Body of pancreas (tissue), 4 donors: ENCODE data around the gene TMEM167A. TPM values are rescaled to one million over a fixed set of nuclear protein-coding genes. Genes with fewer than 3 reads are reported as not detected.

ENCODE experiments used
- ATAC-seq: fragments of 150-250 bp; one replicate; pipeline ENCODE4 v1.9.1; 2016
- DNase-seq, 4 donors: peaks; one replicate each; pipeline ENCODE4 v3.0.0-alpha.2; 2019
- H3K27ac ChIP-seq, 4 donors: fragments of 200-600 bp; sonication (generic); 1 replicate in 3 of 4; 2 replicates in 1 of 4; pipeline versions ENCODE4 v1.5.1 to v1.6.1; 2016 to 2019; ENCODE audit warnings: mild to moderate bottlenecking in 1 of 4, mixed read lengths in 1 of 4, moderate library complexity in 1 of 4
- H3K27me3 ChIP-seq, 2 donors: fragments of 200-600 bp; sonication (generic); one replicate each; pipeline ENCODE4 v1.6.0; 2016; ENCODE audit warnings: mild to moderate bottlenecking in 1 of 2
- H3K36me3 ChIP-seq, 2 donors: fragments of 200-600 bp; sonication (generic); replicated peaks in 1 of 2; 2 replicates each; pipeline ENCODE4 v1.5.1; 2016; ENCODE audit warnings: low read depth in 2 of 2; ENCODE audit not compliant: insufficient read depth in 1 of 2
- H3K4me1 ChIP-seq: fragments of 200-600 bp; sonication (generic); one replicate; pipeline ENCODE4 v1.6.0; 2016
- H3K4me3 ChIP-seq, 2 donors: fragments of 200-600 bp; sonication (generic); 1 replicate in 1 of 2; 2 replicates in 1 of 2; pipeline ENCODE4 v1.5.1; 2016 to 2019
- H3K9me3 ChIP-seq, 3 donors: fragments of 200-600 bp; sonication (generic); 1 replicate in 2 of 3; 2 replicates in 1 of 3; pipeline ENCODE4 v1.5.1; 2016
- CTCF ChIP-seq, 7 experiments: fragments of 450-650 bp in 4 of 7; fragments of 200-600 bp in 3 of 7; sonication (generic) in 3 of 7; IDR thresholded peaks; one replicate each; pipeline ENCODE4 v1.5.1; 2016 to 2019; ENCODE audit warnings: antibody characterized with exemption in 7 of 7
- POLR2A ChIP-seq, 3 donors: fragments of 450-650 bp; IDR thresholded peaks; one replicate each; pipeline ENCODE4 v1.6.1; 2016; ENCODE audit warnings: antibody characterized with exemption in 3 of 3, mild to moderate bottlenecking in 2 of 3
- WGBS, 2 donors: methylation state at CpG; one replicate each; pipeline ENCODE4 v1.1.5; 2017; 5-methylcytosine and 5-hydroxymethylcytosine counted together
- intact Hi-C: fragments of 100-400 bp; cut with DNase I; formaldehyde crosslinking; loops from one replicate; pipeline ENCODE4 v1.15.1; 2023
- total RNA-seq, 2 donors: library from RNA; depleted of rRNA; stranded (reverse); fragments of >200 nt; gene quantifications; one replicate each; pipeline ENCODE4 v1.1.0, GENCODE V29; 2016

Gene TMEM167A
- total RNA-seq, 2 donors from 2014 or later: 20.8 to 24.9 TPM

GRCh38 chr5:83044926-83045325 lies 32.3 kb downstream of the TMEM167A start:
- ATAC-seq (no peak), DNase-seq (no peak)
- Histone ChIP-seq H3K4me3 (no peak overlapping the region), H3K4me1 (no peaks in the 10 kb centered on the region), H3K27ac (no peak overlapping the region), H3K36me3 (no peaks in the 10 kb centered on the region), H3K9me3 (no peaks in the 10 kb centered on the region), H3K27me3 (no peaks in the 10 kb centered on the region)
- 64 to 69% methylated on average over 2 of the region's 2 CpGs for WGBS, 2 donors
- intact Hi-C loops: no loop called here
- TF ChIP-seq POLR2A (IDR thresholded peaks at IDR 0.05) (no peak), CTCF (IDR thresholded peaks at IDR 0.05) (no peak)

- no peak overlapping the region for H3K4me3 ChIP-seq
- DNase-seq: no peak
- no peaks in the 10 kb centered on the region for H3K4me1 ChIP-seq
- TF ChIP-seq POLR2A (IDR thresholded peaks at IDR 0.05) (no peak), CTCF (IDR thresholded peaks at IDR 0.05) (no peak)
- 85 to 88% methylated on average over 3 of the region's 3 CpGs for WGBS, 2 donors
- no peaks in the 10 kb centered on the region for H3K27me3 ChIP-seq
- intact Hi-C loops: no loop called here
- no peak for ATAC-seq
- no peaks in the 10 kb centered on the region for H3K9me3 ChIP-seq
- no peak overlapping the region for H3K27ac ChIP-seq
- H3K36me3 ChIP-seq: no peaks in the 10 kb centered on the region
Measured at GRCh38 chr5:83042507-83042906, 34.7 kb downstream of the TMEM167A start.

- DNase-seq: no peak
- H3K27me3 ChIP-seq: no peaks in the 10 kb centered on the region
- intact Hi-C loops: no loop called here
- no peaks in the 10 kb centered on the region for H3K9me3 ChIP-seq
- ATAC-seq: no peak
- H3K27ac ChIP-seq: no peak overlapping the region
- WGBS, 2 donors: 74 to 91% methylated on average over 3 of the region's 3 CpGs
- TF ChIP-seq CTCF (IDR thresholded peaks at IDR 0.05) (no peak), POLR2A (IDR thresholded peaks at IDR 0.05) (no peak)
- no peak overlapping the region for H3K4me3 ChIP-seq
- no peaks in the 10 kb centered on the region for H3K4me1 ChIP-seq
- H3K36me3 ChIP-seq: no peaks in the 10 kb centered on the region
Measured at GRCh38 chr5:83038924-83039323, 38.3 kb downstream of the TMEM167A start.

GRCh38 chr5:83036991-83037575 lies 40.1 kb downstream of the TMEM167A start:
- Histone ChIP-seq H3K4me1 (no peaks in the 10 kb centered on the region), H3K27ac (no peak overlapping the region), H3K36me3 (no peaks in the 10 kb centered on the region), H3K9me3 (no peaks in the 10 kb centered on the region), H3K4me3 (no peak overlapping the region), H3K27me3 (no peaks in the 10 kb centered on the region)
- TF ChIP-seq CTCF (IDR thresholded peaks at IDR 0.05): no peak
- no peak for TF ChIP-seq POLR2A (IDR thresholded peaks at IDR 0.05)
- no peak for DNase-seq
- ATAC-seq: no peak
- WGBS, 2 donors: 74% methylated on average over 4 of the region's 4 CpGs
- intact Hi-C loops: no loop called here

- H3K9me3 ChIP-seq: no peaks in the 10 kb centered on the region
- TF ChIP-seq CTCF (IDR thresholded peaks at IDR 0.05): no peak
- TF ChIP-seq POLR2A (IDR thresholded peaks at IDR 0.05): no peak
- H3K27ac ChIP-seq: no peak overlapping the region
- H3K36me3 ChIP-seq: no peaks in the 10 kb centered on the region
- no peak overlapping the region for H3K4me3 ChIP-seq
- WGBS, 2 donors: 70 to 75% methylated on average over 5 of the region's 5 CpGs
- ATAC-seq: no peak
- H3K27me3 ChIP-seq: no peaks in the 10 kb centered on the region
- no peaks in the 10 kb centered on the region for H3K4me1 ChIP-seq
- intact Hi-C loops: no loop called here
- DNase-seq: peak in 3 of 4 donors; percentile 26 to 55 (median 27)
Measured at GRCh38 chr5:83035373-83036100, 41.7 kb downstream of the TMEM167A start.
